ENCODE results near the gene GPR108. TPM values are rescaled to one million over a fixed set of nuclear protein-coding genes. Genes with fewer than 3 reads are reported as not detected.

GPR108 gene
- total RNA-seq, 4 donors from 2014 or later = 22.6 to 40.3 (median 32.3) TPM

DNA sequence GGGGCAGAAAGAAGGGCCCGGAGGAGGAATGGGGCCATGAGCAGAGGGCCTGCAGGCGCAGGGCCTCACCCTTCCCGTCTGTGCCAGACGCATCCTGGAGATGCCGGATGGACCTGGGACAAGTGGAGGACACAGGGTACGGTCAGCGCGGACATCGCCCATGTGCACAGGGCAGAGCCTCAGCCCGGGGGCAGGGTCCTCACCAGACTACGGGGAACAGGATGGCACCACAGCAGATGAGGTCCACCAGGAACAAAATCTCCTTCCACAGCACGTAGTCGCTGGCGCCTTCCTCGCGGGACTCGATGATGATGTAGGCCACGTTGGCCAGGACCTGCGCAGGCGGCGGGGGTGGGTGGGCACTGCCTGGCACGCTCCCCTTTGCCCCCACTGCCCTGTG is 5.6 kb downstream of the GPR108 start:
- H3K27ac ChIP-seq = no peak overlapping the region
- ATAC-seq = no peak
- in situ Hi-C loops (cut with MboI; ENCODE audit: low sequenced_read_pairs in 4 of 4) = loop anchor here in 2 of 4 donors (10.0 to 25.0 kb wide), 3 partner anchors 133 to 345 kb away; partner anchors contain the start of genes GTF2F1 (in 1 of the 2), PSPN (in 1 of the 2) and TUBB4A (in 1 of the 2)
- TF ChIP-seq, protein P1, sequence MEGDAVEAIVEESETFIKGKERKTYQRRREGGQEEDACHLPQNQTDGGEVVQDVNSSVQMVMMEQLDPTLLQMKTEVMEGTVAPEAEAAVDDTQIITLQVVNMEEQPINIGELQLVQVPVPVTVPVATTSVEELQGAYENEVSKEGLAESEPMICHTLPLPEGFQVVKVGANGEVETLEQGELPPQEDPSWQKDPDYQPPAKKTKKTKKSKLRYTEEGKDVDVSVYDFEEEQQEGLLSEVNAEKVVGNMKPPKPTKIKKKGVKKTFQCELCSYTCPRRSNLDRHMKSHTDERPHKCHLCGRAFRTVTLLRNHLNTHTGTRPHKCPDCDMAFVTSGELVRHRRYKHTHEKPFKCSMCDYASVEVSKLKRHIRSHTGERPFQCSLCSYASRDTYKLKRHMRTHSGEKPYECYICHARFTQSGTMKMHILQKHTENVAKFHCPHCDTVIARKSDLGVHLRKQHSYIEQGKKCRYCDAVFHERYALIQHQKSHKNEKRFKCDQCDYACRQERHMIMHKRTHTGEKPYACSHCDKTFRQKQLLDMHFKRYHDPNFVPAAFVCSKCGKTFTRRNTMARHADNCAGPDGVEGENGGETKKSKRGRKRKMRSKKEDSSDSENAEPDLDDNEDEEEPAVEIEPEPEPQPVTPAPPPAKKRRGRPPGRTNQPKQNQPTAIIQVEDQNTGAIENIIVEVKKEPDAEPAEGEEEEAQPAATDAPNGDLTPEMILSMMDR (IDR thresholded peaks at IDR 0.05 in 4 of 5, conservative IDR thresholded peaks at IDR 0.05 in 1 of 5) = no peak
- no peak for TF ChIP-seq POLR2A (IDR thresholded peaks at IDR 0.05)
- H3K36me3 ChIP-seq = peaks cover 0 to 24% of the 10 kb centered on the region in 2 donors
- no peak for DNase-seq
- peaks cover 7 to 10% of the 10 kb centered on the region in 2 donors for H3K4me1 ChIP-seq
- H3K4me3 ChIP-seq = no peak overlapping the region
- no peaks in the 10 kb centered on the region for H3K27me3 ChIP-seq
- intact Hi-C loops (cut with DNase I; ENCODE audit: low total_unique reads) = loop anchor here (10.0 kb wide), 3 partner anchors 277 to 893 kb away; partner anchors contain the start of genes NDUFA11, PET100, SLC25A23 and VMAC
- H3K9me3 ChIP-seq = no peaks in the 10 kb centered on the region

DNA sequence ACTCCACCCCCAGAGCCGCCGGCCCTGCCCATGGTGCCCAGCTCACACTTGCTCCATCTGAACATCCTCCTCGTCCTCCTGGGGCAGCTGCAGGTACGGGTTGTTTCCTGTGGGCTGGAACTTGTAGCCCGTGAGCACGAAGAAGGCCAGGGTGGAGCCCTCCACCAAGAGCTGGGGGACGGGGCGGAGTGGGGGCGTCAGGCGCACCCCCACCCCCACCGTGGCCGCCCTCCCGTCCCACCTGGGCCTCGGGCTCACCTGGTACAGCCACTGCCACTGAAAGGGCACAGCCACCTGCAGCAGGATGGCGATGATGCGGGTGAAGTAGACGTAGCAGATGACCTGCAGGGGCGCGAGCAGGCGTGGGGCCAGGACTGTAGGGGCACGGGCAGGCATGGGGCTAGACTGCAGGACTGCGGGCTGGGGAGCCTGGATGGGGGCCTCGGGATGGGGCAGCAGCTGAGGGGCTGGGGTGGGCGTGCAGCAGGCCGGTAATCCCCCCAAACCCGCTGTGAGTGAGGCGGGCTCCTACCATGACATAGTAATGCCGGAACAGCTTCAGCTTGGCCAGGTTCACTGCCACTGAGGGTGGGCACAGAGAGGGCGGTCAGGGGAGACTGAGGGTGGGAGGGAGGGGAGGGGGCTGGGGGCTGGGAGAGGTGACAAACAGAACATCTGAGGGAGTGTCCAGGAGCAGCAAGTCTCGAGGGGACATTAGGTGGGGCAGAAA is 6.3 kb downstream of the GPR108 start:
- Histone ChIP-seq H3K27ac (no peak overlapping the region), H3K36me3 (peaks cover 0 to 24% of the 10 kb centered on the region in 2 donors), H3K9me3 (no peaks in the 10 kb centered on the region), H3K4me1 (peaks cover 2 to 4% of the 10 kb centered on the region in 2 donors), H3K27me3 (no peaks in the 10 kb centered on the region), H3K4me3 (no peak overlapping the region)
- ATAC-seq = no peak
- no peak for TF ChIP-seq POLR2A (IDR thresholded peaks at IDR 0.05)
- TF ChIP-seq, protein P1 (IDR thresholded peaks at IDR 0.05 in 4 of 5, conservative IDR thresholded peaks at IDR 0.05 in 1 of 5) = no peak
- intact Hi-C loops (cut with DNase I; ENCODE audit: low total_unique reads) = loop anchor here (10.0 kb wide), 3 partner anchors 276 to 894 kb away; partner anchors contain the start of genes NDUFA11, PET100, SLC25A23 and VMAC
- in situ Hi-C loops (cut with MboI; ENCODE audit: low sequenced_read_pairs in 4 of 4) = loop anchor here in 2 of 4 donors (10.0 to 25.0 kb wide), 3 partner anchors 134 to 344 kb away; partner anchors contain the start of genes GTF2F1 (in 1 of the 2), PSPN (in 1 of the 2) and TUBB4A (in 1 of the 2)
- no peak for DNase-seq

DNA sequence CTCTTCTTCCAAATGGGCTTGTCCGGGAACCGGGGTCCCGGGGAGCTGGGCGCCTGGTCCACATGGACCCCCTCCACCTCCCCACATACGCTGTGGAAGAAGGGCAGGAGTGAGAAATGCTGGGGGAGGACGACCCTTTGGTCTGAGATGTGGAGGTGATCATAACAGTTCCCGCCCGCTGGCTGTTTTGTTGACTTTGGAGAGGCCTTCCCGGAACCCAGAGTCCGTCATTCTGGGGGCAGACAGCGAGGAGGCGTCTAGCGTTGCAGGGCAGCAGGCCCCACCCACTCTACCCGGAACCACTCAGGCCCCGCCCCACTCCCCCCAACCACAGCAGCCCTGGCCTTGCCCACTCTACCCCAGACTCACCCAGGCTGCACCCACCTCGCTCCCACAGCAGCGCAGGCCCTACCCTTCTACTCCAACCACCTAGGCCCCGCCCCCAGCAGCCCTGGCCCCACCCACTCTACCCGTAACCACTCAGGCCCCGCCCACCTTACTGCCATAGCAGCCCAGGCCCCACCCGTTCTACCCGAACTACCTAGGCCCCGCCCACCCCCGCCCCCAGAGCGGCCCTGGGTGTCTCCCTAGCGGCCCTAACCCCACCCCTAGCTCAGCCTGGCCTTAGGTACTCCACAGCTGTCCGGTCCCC is 7.1 kb downstream of the GPR108 start:
- ATAC-seq = no peak
- in situ Hi-C loops (cut with MboI; ENCODE audit: low sequenced_read_pairs in 4 of 4) = loop anchor here in 2 of 4 donors (10.0 to 25.0 kb wide), 3 partner anchors 135 to 343 kb away; partner anchors contain the start of genes GTF2F1 (in 1 of the 2), PSPN (in 1 of the 2) and TUBB4A (in 1 of the 2)
- Histone ChIP-seq H3K4me1 (no peaks in the 10 kb centered on the region), H3K27ac (no peak overlapping the region), H3K27me3 (no peaks in the 10 kb centered on the region), H3K4me3 (no peak overlapping the region), H3K36me3 (peaks cover 0 to 24% of the 10 kb centered on the region in 2 donors), H3K9me3 (no peaks in the 10 kb centered on the region)
- TF ChIP-seq, protein P1 (IDR thresholded peaks at IDR 0.05 in 4 of 5, conservative IDR thresholded peaks at IDR 0.05 in 1 of 5) = no peak
- TF ChIP-seq POLR2A (IDR thresholded peaks at IDR 0.05) = no peak
- intact Hi-C loops (cut with DNase I; ENCODE audit: low total_unique reads) = loop anchor here (10.0 kb wide), 3 partner anchors 275 to 895 kb away; partner anchors contain the start of genes NDUFA11, PET100, SLC25A23 and VMAC
- DNase-seq = no peak

DNA sequence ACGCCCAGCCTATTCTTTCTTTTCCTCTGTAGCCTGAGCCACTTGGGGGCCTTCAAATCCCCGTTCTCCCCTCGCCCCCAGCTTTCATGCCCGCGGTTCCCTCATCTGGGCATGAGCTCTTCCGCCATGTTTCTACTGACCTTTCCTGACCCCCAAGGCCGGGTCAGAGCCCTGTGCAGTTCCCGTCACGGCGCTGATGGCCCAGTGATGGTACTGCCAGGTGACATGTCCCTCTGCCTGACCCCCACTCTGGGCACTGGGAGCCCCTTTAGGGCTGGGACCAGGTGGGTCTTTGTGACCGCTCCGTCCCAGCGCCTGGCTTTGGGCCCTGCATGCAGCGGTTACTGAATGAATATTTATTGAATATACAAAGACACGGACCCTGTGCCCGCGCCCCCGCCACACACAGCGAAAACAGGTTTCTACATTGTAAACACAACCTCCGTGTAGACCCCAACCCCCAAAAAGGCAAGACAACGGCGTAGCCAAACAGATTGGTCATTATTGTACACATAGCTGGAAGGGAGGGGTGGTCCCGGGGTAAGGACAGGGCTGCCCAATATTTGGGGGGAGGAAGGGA is 7.7 kb downstream of the GPR108 start:
- Histone ChIP-seq H3K27ac (no peak overlapping the region), H3K4me1 (no peaks in the 10 kb centered on the region), H3K4me3 (no peak overlapping the region), H3K9me3 (no peaks in the 10 kb centered on the region), H3K27me3 (no peaks in the 10 kb centered on the region), H3K36me3 (peaks cover 0 to 24% of the 10 kb centered on the region in 2 donors)
- intact Hi-C loops (cut with DNase I; ENCODE audit: low total_unique reads) = loop anchor here (10.0 kb wide), 3 partner anchors 275 to 895 kb away; partner anchors contain the start of genes NDUFA11, PET100, SLC25A23 and VMAC
- DNase-seq (no peak), ATAC-seq (no peak)
- TF ChIP-seq POLR2A (IDR thresholded peaks at IDR 0.05) = no peak
- TF ChIP-seq, protein P1 (IDR thresholded peaks at IDR 0.05 in 4 of 5, conservative IDR thresholded peaks at IDR 0.05 in 1 of 5) = no peak
- in situ Hi-C loops (cut with MboI; ENCODE audit: low sequenced_read_pairs in 4 of 4) = loop anchor here in 2 of 4 donors (10.0 to 25.0 kb wide), 3 partner anchors 135 to 342 kb away; partner anchors contain the start of genes GTF2F1 (in 1 of the 2), PSPN (in 1 of the 2) and TUBB4A (in 1 of the 2)

Data from gastrocnemius medialis (tissue), 4 donors.